Activated CD8-positive, alpha-beta memory T cell treated with anti-CD3 and anti-CD28 coated beads, Interleukin-2, amount 10 ng/mL, durations not matched to agents 7 days and 5 days (primary cell): ENCODE results near the gene DACT3. TPM values are rescaled to one million over a fixed set of nuclear protein-coding genes. Genes with fewer than 3 reads are reported as not detected.
A peak's percentile ranks its signal among the peaks of the same experiment; 100 is the strongest.

Experiments
- ATAC-seq: fragments of 150-1000 bp; cut with Tn5 transposase; one replicate; pipeline ENCODE4 v1.10.0; 2021; ENCODE audit warnings: moderate library complexity
- CTCF ChIA-PET: fragments of 350-600 bp; sonication (Branson Sonifier 250); formaldehyde crosslinking; loops from one replicate; lab custom pipeline; 2021; ENCODE audit warnings: antibody characterized with exemption; lab: Charles Lee
- DNase-seq: peaks from one replicate; pipeline ENCODE4 v3.0.0-alpha.2; 2020
- H3K27ac Mint-ChIP-seq: one replicate; pipeline ENCODE4 v1.8.0; 2021; ENCODE audit warnings: mild to moderate bottlenecking, mixed read lengths
- H3K27me3 Mint-ChIP-seq: one replicate; pipeline ENCODE4 v1.8.0; 2021; ENCODE audit warnings: mixed read lengths
- H3K36me3 Mint-ChIP-seq: one replicate; pipeline ENCODE4 v1.8.0; 2021; ENCODE audit warnings: mild to moderate bottlenecking, mixed read lengths
- H3K4me1 Mint-ChIP-seq: one replicate; pipeline ENCODE4 v1.8.0; 2021; ENCODE audit warnings: mixed read lengths
- H3K4me3 Mint-ChIP-seq: one replicate; pipeline ENCODE4 v1.8.0; 2021; ENCODE audit warnings: mild to moderate bottlenecking, moderate library complexity, mixed read lengths
- H3K9me3 Mint-ChIP-seq: one replicate; pipeline ENCODE4 v1.8.0; 2022; ENCODE audit warnings: low read depth, mixed read lengths
- total RNA-seq, 2 experiments: library from RNA; stranded (reverse); gene quantifications; one replicate each; pipeline ENCODE4 v1.2.3, GENCODE V29; 2021

DACT3 gene
- total RNA-seq, 2 experiments from 2014 or later, result 0.12 to 1.2 TPM

DNA sequence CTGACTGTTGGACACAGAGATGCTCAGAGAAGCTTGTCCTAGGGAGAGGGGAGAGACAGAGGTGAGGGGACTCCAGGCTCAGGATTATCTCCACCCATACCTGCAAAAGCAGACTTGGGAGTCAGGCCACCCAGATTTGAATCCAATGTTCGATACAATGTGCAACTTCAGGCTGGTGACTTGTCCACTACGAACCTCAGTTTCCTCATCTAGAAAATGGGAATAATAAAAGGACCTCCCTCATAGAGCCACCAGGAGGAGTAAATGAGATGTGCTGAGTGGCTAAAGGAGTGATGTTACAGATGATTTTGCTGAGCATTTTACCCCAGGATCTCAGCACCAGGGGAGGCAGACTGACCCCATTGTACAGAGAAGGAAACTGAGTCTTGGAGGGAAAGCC lies 31.0 kb upstream of the DACT3 start:
- DNase-seq (no peak), ATAC-seq (no peak)
- H3K9me3 Mint-ChIP-seq, result no peaks in the 10 kb centered on the region
- CTCF ChIA-PET, result interaction anchor here (0.8 to 1.5 kb wide), 4 partner anchors 11 to 37 kb away, joined by 3 to 9 read pairs (median 4); no protein-coding TSS in a partner anchor
- no peak overlapping the region for H3K4me3 Mint-ChIP-seq
- no peaks in the 10 kb centered on the region for H3K27me3 Mint-ChIP-seq
- H3K4me1 Mint-ChIP-seq, result no peaks in the 10 kb centered on the region
- peaks cover 72% of the 10 kb centered on the region for H3K36me3 Mint-ChIP-seq
- H3K27ac Mint-ChIP-seq, result no peak overlapping the region

GRCh38 chr19:46691104-46691503 lies 30.1 kb upstream of the DACT3 start:
- Mint-ChIP-seq H3K36me3 (peaks cover 67% of the 10 kb centered on the region), H3K27ac (no peak overlapping the region), H3K4me1 (no peaks in the 10 kb centered on the region), H3K27me3 (no peaks in the 10 kb centered on the region), H3K4me3 (no peak overlapping the region), H3K9me3 (no peaks in the 10 kb centered on the region)
- peak; percentile 23 for ATAC-seq
- no peak for DNase-seq
- CTCF ChIA-PET, result interaction anchor here (0.5 to 1.5 kb wide), 6 partner anchors 12 to 1576 kb away, joined by 3 to 9 read pairs (median 4); no protein-coding TSS in a partner anchor

DNA sequence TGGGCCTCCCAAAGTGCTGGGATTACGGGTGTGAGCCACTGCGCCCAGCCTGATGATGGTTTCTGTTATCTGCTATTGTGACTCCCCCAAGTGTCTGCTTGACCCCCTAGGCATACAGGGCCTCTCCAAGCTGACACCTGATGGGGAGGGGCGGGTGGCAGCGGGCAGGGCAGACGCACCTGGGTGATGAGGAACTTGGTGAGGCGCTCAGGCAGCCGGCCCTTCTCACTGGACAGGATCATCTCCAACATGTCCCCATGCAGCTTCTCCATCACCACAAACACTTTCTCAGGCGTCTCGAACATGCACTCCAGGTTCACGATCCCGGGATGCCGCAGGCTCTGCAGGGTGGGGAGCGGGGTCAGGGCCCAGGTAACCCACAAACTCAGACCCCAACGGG lies 28.4 kb upstream of the DACT3 start:
- no peaks in the 10 kb centered on the region for H3K4me1 Mint-ChIP-seq
- H3K9me3 Mint-ChIP-seq, result no peaks in the 10 kb centered on the region
- H3K4me3 Mint-ChIP-seq, result no peak overlapping the region
- peaks cover 67% of the 10 kb centered on the region for H3K36me3 Mint-ChIP-seq
- no peaks in the 10 kb centered on the region for H3K27me3 Mint-ChIP-seq
- CTCF ChIA-PET, result interaction anchor here (1.4 kb wide), 1 partner anchor 78 kb away, joined by 3 read pairs; no protein-coding TSS in a partner anchor
- no peak overlapping the region for H3K27ac Mint-ChIP-seq
- ATAC-seq (no peak), DNase-seq (no peak)

GRCh38 chr19:46687438-46688145 lies 26.6 kb upstream of the DACT3 start:
- CTCF ChIA-PET, result interaction anchor here (1.0 to 1.3 kb wide), 5 partner anchors 16 to 71 kb away, joined by 3 to 7 read pairs (median 3); no protein-coding TSS in a partner anchor
- no peak overlapping the region for H3K27ac Mint-ChIP-seq
- H3K4me3 Mint-ChIP-seq, result no peak overlapping the region
- no peaks in the 10 kb centered on the region for H3K9me3 Mint-ChIP-seq
- DNase-seq, result no peak
- ATAC-seq, result no peak
- H3K27me3 Mint-ChIP-seq, result no peaks in the 10 kb centered on the region
- H3K4me1 Mint-ChIP-seq, result no peaks in the 10 kb centered on the region
- H3K36me3 Mint-ChIP-seq, result peaks cover 60% of the 10 kb centered on the region

DNA sequence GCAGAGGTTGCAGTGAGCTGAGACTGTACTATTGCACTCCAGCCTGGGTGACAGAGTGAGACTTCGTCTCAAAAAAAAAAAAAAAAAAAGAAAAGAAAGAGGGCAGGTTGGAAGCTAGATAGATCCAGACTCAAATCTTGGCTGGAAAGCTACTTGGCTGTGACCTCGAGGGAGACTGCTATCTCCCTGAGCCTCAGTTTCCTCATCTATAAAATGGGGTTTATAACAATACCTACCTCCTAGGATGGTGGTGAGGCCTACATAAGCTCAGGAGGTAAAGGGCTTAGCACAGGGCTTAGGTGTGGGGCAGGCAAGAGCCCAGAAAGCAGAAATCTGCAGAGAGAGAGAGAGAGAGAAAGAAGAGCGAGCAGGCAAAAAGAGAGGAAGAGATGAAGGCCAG lies 24.2 kb upstream of the DACT3 start:
- no peak for DNase-seq
- Mint-ChIP-seq H3K9me3 (no peaks in the 10 kb centered on the region), H3K4me1 (no peaks in the 10 kb centered on the region), H3K36me3 (peaks cover 48% of the 10 kb centered on the region), H3K27ac (peak overlapping the region; percentile 32), H3K4me3 (no peak overlapping the region), H3K27me3 (no peaks in the 10 kb centered on the region)
- no peak for ATAC-seq
- CTCF ChIA-PET, result interaction anchor here (1.7 to 2.5 kb wide), 2 partner anchors 20 to 44 kb away, joined by 6 to 12 read pairs; no protein-coding TSS in a partner anchor

DNA sequence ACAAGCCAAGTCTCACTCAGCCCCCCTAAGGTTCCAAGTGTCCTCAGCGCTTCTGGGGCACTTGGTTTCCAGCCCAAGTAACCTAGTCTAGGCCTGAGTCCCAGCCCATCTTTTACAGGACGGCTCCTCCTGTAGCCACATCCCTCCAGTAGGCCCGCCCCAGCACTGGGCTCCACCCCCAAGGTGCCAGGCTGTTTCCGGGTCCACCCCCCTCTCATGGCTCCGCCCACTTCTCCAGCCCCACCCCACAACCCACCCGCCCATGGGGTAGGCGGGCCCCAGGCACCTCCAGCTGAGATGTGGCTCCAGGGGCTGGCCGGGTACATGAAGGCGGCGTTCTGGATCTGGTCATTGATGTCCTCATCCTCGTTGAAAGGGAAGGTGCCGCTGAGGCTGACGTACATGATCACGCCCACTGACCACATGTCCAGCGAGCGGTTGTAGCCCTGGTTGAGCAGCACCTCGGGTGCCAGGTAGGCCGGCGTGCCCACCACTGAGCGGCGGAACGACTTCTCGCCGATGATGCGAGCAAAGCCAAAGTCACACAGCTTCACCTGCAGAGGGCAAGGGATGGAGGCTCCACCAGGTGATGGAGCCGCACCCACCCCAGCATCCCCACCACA lies 17.2 kb upstream of the DACT3 start:
- ATAC-seq (peak; percentile 84), DNase-seq (peak; percentile 73)
- H3K4me1 Mint-ChIP-seq, result peaks cover 15% of the 10 kb centered on the region
- H3K36me3 Mint-ChIP-seq, result peaks cover 70% of the 10 kb centered on the region
- no peak overlapping the region for H3K27ac Mint-ChIP-seq
- H3K27me3 Mint-ChIP-seq, result no peaks in the 10 kb centered on the region
- CTCF ChIA-PET, result interaction anchor here (1.7 kb wide), 1 partner anchor 16 kb away, joined by 5 read pairs; no protein-coding TSS in a partner anchor
- H3K9me3 Mint-ChIP-seq, result no peaks in the 10 kb centered on the region
- H3K4me3 Mint-ChIP-seq, result no peak overlapping the region

DNA sequence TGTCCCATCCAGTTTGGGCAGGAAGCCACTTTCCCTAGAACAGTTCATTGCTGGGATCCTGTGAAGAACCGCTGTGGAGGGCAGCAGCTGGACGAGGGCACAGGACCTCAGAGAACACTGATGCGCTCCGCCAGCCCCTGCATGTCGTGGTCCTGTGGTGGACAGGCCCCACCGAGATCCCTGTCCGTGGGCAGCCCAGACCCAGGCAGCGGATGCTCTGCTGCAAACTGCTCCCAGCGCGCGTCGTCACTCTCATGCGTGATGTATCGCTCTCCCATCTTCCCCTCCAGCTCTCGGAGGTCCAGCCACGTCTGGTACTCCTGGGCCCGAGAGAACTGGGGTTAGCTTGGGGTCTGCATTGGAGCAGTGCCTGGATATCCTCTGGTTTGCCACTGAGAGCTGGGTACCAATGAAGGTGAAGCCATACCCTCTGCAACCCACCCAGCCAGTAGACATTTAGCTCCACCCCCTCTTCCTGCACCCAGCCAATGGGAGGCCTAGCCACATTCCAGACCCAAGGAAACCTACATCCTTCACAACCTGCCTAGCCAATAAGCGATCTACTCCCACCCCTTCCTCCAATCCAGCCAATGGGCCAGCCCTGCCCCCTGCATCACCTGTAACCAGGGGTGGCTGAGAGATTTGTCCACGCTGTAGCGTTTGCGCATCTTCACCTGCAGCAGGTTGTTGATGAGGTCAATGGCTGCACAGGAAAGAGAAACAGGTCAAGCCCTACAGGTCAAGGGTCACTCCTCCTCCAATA lies 13.6 kb upstream of the DACT3 start:
- no peak overlapping the region for H3K4me3 Mint-ChIP-seq
- no peaks in the 10 kb centered on the region for H3K9me3 Mint-ChIP-seq
- no peak for DNase-seq
- no peaks in the 10 kb centered on the region for H3K27me3 Mint-ChIP-seq
- peaks cover 15% of the 10 kb centered on the region for H3K4me1 Mint-ChIP-seq
- peaks cover 65% of the 10 kb centered on the region for H3K36me3 Mint-ChIP-seq
- no peak overlapping the region for H3K27ac Mint-ChIP-seq
- ATAC-seq, result no peak
- CTCF ChIA-PET, result interaction anchor here (1.2 to 2.3 kb wide), 6 partner anchors 9 to 79 kb away, joined by 3 to 11 read pairs (median 4); partner anchors contain the start of gene DACT3

DNA sequence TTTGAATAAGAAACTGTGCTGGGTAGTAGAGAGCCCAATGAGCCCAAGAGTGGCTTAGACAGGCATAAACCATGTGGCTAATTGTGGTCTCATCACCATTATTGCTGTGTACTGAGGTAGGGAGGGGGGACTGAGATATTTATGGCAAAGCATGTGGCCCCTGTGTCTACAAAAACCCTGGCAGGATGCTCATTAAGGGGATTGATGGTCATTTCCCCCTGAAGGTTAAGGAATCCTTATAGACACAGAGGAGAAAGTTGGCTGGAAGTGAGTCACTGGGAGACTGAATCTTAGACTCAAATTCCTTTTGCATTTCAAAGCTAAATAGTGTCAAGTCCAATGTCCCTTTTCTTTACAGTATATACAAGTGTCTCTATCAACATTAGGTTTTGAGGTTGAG lies 9.8 kb upstream of the DACT3 start:
- H3K27ac Mint-ChIP-seq, result peak overlapping the region; percentile 40
- H3K9me3 Mint-ChIP-seq, result no peaks in the 10 kb centered on the region
- H3K36me3 Mint-ChIP-seq, result peaks cover 37% of the 10 kb centered on the region
- no peaks in the 10 kb centered on the region for H3K4me1 Mint-ChIP-seq
- no peaks in the 10 kb centered on the region for H3K27me3 Mint-ChIP-seq
- H3K4me3 Mint-ChIP-seq, result no peak overlapping the region
- ATAC-seq, result no peak
- no peak for DNase-seq
- CTCF ChIA-PET, result interaction anchor here (0.6 to 1.5 kb wide), 2 partner anchors 9 to 901 kb away, joined by 3 to 8 read pairs; partner anchors contain the start of gene DACT3

- Mint-ChIP-seq H3K27ac (no peak overlapping the region), H3K27me3 (no peaks in the 10 kb centered on the region), H3K4me1 (no peaks in the 10 kb centered on the region), H3K36me3 (peaks cover 20% of the 10 kb centered on the region), H3K4me3 (no peak overlapping the region), H3K9me3 (no peaks in the 10 kb centered on the region)
- DNase-seq (no peak), ATAC-seq (no peak)
- CTCF ChIA-PET, result interaction anchor here (1.1 kb wide), 1 partner anchor 81 kb away, joined by 3 read pairs; no protein-coding TSS in a partner anchor
These were observed 7.7 kb upstream of the DACT3 start for GRCh38 chr19:46668662-46669061.

DNA sequence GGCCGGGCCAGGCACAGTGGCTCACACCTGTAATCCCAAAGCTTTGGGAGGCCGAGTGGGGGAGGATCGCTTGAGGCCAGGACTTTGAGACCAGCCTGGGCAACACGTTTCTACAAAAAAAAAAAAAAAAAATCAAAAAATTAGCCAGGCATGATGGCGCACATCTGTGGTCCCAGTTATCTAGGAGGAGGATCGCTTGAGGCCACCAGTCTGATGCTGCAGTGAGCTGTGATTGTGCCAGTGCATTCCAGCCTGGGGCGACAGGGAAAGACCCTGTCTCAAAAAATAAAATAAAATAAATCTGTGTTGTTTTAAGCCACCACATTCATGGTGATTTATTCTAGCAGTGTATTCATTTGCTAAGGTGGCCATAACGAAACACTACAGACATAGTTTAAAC lies 4.1 kb upstream of the DACT3 start:
- H3K4me1 Mint-ChIP-seq, result peaks cover 12% of the 10 kb centered on the region
- DNase-seq (no peak), ATAC-seq (no peak)
- CTCF ChIA-PET, result interaction anchor here (2.0 to 6.8 kb wide), 2 partner anchors 8 to 51 kb away, joined by 5 to 169 read pairs; no protein-coding TSS in a partner anchor
- peaks cover under 1% of the 10 kb centered on the region for H3K36me3 Mint-ChIP-seq
- no peak overlapping the region for H3K27ac Mint-ChIP-seq
- H3K9me3 Mint-ChIP-seq, result no peaks in the 10 kb centered on the region
- H3K27me3 Mint-ChIP-seq, result peaks cover 11% of the 10 kb centered on the region
- no peak overlapping the region for H3K4me3 Mint-ChIP-seq

- Mint-ChIP-seq H3K27me3 (peaks cover 33% of the 10 kb centered on the region), H3K27ac (peak overlapping the region; percentile 76), H3K4me1 (peaks cover 17% of the 10 kb centered on the region), H3K36me3 (no peaks in the 10 kb centered on the region), H3K4me3 (peak overlapping the region; percentile 67), H3K9me3 (no peaks in the 10 kb centered on the region)
- CTCF ChIA-PET, result interaction anchor here (0.6 to 6.8 kb wide), 38 partner anchors 9 to 351 kb away, joined by 3 to 169 read pairs (median 5); partner anchors contain the start of genes CALM3 and GNG8
- peak; percentile 30 for ATAC-seq
- DNase-seq, result peak; percentile 85
These were observed 982 bp upstream of the DACT3 start for GRCh38 chr19:46661735-46662592.

DNA sequence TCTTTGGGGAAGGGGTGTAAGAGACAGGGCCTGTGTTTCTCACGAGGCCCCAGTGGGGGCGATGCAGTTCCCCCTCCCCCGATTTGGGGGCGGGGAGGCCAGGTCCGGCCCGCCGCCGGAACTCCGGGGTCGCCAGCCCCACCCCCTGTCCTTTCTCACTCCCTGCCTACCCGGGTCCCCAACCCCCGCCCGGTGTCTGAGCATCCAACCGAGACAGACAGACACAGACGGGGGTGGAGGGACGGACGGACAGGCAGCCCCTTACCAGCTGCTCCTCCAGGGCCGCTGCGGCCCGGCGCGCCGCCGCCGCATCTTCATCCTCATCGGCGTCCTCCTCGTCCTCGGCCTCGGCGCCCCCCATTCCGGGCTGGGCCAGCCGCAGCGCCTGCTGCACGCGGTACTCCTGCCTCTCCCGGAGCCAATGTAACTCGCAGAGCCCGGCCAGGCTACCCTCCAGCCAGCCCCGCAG lies 397 bp downstream of the DACT3 start:
- DNase-seq, result no peak
- CTCF ChIA-PET, result interaction anchor here (1.3 to 6.8 kb wide), 16 partner anchors 11 to 353 kb away, joined by 3 to 169 read pairs (median 12); partner anchors contain the start of genes CALM3 and GNG8
- Mint-ChIP-seq H3K4me3 (no peak overlapping the region), H3K4me1 (peaks cover 17% of the 10 kb centered on the region), H3K27me3 (peaks cover 37% of the 10 kb centered on the region), H3K9me3 (no peaks in the 10 kb centered on the region), H3K27ac (no peak overlapping the region), H3K36me3 (no peaks in the 10 kb centered on the region)
- no peak for ATAC-seq
